Stimulated activated CD8-positive, alpha-beta memory T cell treated with anti-CD3 and anti-CD28 coated beads, Interleukin-15, amount 100 ng/mL, for 1 hour (primary cell): ENCODE data around the gene BCAR1.
"Not testable (repeated sequence)": the region's sequence is repeated elsewhere in the genome, so short reads cannot be mapped to it uniquely, and the experiment has no call there.

ENCODE experiments used
- DNase-seq: peaks from one replicate; pipeline ENCODE4 v3.0.0-alpha.2; 2020; ENCODE audit warnings: low read depth

Gene BCAR1

DNA sequence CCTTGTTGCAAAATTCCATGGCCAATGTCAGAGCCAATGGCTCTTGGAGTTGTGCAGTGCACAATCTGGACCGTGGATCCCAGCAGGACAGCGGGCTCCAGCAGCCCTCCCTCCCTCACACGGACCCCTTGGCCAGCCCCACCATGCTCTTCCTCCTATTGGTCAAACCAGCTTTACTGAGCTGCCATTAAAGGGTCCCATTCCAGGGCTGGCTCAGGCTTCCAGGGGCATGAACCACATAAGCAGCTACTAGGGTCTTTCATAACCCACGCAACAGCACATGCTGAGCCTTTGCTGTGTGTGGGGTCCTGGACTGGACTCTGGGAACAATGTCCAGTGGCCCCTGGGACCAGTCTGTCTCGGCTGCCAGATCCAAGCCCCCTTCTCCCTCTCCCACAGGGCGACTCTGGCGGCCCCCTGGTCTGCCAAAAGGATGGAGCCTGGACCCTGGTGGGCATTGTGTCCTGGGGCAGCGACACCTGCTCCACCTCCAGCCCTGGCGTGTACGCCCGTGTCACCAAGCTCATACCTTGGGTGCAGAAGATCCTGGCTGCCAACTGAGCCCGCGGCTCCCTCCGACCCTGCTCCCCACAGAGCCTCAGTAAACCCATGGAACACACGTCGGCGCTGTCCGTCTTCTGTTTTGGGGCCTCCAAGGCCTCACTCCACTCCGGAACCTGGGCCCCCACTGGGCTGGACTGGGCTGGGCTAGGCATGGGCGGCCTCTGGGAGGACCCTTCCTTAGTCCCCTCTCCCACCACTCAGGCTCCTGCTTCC, 26.9 kb downstream of the BCAR1 start:
- no peak for DNase-seq

DNA sequence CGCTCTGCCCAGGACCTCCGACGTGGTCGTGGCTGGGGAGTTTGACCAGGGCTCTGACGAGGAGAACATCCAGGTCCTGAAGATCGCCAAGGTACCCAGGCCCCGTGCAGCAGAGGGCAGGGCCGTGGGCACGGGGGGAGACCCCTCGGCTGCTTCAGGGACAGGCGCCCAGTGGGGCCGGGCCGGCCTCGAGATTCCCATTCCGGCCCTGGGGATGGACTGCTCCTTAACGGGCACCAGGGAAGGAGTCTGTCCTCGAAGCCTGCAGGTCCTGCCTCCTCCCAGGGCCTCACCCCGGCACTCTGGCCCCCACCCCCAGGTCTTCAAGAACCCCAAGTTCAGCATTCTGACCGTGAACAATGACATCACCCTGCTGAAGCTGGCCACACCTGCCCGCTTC, 28.3 kb downstream of the BCAR1 start:
- DNase-seq: not testable (repeated sequence)

DNA sequence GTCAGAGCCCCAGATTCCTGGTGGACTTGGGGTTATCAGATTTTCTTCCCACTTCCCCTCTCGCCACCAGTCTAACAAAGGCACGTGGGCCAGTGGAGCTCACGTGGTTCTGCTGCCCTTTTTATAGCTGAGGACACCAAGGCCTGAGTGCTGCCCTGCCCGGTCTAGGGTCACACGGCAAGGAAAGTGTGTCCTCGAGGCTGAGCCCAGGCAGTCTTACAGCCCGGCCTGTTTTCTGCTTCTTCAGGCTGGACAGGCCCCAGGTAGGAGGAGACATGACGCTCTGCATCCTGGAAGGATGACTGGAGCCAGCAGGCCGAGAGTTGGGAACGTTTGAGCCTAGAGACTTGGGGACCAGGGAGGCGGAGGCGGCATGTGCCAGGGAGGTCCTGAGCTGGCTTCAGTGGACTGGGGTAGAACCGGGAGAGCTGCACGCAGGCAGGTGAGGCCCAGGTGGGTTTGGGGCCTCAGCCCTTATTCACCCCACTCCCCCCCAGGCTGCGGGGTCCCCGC, 29.1 kb downstream of the BCAR1 start:
- no peak for DNase-seq

DNA sequence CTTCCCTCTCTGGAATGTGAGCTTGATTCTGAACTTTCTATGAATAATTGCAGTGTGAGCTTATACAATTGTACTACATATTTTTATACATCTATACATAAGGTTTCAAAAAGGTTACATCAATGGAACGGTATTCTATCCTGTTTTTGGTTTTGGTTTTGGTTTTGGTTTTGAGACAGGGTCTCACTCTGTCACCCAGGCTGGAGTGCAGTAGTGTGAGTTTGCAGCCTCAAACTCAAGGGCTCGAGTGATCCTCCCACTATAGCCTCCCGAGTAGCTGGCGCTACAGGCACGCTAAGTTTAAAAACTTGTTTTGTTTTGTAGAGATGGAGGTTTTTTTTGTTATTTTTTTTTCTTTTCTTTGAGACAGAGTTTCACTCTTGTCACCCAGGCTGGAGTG, 31.6 kb downstream of the BCAR1 start:
- no peak for DNase-seq

DNA sequence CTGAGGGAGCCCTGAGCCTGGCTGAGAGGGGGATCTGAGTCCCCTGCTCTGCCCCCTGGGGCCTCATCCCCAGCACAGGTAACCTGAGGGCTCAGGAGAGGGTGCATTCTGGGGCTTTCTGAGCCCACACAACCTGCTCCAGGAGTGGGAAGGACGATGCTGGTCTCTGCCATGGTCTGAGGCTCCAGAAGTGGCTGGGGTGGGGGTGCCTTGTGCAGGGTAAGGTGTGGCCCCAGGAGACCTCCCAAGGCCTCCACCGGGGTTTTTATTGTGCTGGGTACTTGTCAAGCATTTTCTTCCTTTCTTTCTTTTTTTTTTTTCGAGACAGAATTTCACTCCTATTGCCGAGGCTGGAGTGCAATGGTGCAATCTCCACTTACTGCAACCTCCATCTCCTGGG, 32.3 kb downstream of the BCAR1 start:
- no peak for DNase-seq

DNA sequence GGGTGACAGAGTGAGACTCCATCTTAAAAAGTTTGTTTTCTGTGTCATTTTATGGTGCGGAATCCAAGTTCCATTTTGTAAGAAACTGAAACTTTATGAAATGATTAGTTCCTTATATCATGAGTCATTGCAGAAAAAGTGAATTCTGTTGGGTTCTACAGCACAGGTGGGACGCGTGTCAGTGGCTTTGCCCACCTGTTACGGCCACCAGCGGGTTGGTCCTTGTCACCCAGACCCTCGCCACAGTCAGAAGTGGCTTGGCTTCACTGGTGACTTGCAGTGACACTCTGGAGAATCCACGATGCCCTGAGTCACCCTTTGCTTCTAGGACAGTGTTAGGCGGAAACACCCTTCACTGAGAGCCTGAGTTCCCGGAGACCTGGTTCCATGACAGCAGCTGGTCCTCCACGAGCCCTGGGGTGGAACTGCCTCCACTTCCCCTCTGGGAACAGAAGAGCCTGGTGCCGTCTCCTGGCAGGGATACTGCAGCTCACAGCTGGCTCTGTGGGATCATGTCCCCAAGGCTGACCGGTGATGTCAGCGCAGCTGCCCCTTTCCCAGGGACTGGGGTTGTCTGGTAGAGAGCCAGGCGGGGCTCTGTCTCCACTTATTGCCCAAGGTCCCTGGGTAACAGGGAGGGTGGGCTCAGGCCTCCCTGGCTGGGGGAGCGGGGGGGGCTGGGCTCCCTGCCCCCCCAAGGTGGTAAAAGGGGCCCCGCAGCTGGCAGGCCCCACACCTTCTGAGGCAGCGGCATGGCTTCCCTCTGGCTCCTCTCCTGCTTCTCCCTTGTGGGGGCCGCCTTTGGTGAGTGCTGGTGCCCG, 33.0 kb downstream of the BCAR1 start, which contains the start of gene CTRB1:
TSS of gene CTRB1 (plus strand) at position 733 of the 821 bp plus-strand sequence. CDS start at position 753, 20 bp downstream.
- no peak for DNase-seq

DNA sequence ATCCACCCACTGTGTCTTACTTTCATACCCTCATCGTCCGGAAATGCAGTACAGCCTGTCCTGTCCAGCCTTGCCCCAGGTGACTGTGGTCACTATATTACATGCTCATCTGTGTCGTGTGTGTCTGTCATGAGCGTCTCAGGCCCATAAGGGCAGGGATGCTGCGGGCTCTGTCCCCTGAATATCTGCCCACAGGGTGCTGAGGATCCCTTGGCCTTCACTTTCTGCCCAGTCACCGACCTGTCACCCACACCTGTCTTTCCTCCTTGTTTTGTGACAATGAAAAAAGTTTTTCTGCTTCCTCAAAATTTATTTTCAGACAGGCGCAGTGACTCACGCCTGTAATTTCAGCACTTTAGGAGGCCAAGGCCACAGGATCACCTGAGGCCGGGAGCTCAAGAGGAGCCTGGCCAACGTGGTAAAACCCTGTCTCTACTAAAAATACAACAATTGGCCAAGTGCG, 34.0 kb downstream of the BCAR1 start:
- no peak for DNase-seq

DNA sequence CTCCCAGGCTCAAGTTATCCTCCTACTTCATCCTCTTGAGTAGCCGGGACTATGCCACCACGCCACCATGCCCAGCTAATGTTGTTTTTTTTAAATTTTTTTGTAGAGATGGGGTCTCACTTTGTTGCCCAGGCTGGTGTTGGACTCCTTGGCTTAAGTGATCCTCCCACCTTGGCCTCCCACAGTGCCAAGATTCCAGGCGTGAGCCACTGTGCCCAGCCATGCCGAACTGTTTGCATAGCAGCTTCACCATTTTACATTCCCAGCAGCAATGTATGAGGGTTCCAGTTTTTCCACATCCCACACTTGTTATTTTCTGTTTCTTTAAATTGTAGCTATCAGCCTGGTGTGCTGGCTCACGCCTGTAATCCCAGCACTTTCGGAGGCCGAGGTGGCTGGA, 34.8 kb downstream of the BCAR1 start:
- no peak for DNase-seq

DNA sequence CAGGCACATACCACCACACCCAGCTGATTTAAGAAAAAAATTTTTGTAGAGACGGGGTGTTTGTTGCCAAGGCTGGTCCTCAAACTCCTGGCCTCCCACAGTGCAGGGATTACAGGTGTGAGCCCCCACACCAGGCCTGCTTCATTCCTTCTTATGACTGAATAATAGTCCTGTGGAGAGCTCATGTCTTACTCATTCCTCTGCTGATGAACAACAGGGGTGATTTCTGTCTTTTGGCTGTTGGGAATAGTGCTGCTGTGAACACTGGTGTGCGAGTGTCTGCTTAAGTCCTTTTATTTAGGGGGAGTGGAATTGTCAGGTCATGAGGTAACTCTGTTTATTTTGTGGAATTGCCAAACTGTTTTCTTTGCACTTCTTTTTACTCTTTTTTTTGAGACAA, 35.3 kb downstream of the BCAR1 start:
- DNase-seq: no peak

DNA sequence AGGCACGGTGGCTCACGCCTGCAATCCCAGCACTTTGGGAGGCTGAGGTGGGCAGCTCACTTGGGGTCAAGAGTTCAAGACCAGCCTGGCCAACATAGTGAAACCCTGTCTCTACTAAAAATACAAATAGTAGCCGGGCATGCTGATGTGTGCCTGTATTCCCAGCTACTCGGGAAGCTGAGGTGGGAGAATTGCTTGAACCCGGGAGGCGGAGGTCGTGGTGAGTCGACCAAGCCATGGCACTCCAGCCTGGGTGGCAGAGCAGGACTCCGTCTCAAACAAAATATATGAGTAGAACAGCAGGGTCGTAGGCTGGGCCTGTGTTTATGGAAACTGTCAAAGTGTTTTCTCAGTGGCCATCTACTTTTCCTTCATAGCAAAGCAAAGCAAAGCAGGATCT, 40.1 kb downstream of the BCAR1 start:
- not testable (repeated sequence) for DNase-seq

DNA sequence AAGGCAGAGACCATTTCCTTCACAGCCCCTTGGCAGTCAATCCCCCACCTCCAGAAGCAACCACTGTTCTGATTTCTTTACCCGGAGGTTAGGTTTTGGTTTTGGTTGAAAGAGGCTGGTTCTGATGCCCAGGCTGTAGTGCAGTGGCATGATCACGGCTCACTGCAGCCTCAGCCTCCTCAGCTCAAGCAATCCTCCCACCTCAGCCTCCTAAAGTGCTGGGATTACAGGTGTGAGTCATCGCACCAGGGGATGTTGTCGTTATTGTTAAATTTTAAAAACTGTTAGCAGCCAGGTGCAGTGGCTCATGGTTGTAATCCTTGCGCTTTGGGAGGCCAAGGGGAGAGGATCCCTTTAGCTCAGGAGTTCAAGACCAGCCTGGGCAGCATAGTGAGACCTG, 41.5 kb downstream of the BCAR1 start:
- DNase-seq: no peak

DNA sequence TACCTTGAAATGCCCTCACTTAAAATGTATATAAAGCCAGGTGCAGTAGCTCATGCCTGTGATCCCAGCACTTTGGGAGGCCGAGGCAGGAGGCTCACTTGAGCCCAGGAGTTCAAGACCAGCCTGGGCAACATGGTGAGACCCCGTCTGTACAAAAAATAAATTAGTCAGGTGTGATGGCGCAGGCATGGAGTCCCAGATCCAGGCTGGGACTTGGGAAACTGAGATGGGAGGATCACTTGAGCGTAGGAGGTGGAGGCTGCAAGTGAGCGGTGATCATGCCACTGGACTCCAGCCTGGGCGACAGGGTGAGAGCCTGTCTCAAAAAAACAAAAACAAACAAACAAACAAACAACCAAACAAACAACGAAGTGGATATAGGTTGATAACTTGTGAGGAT, 41.9 kb downstream of the BCAR1 start:
- not testable (repeated sequence) for DNase-seq

DNA sequence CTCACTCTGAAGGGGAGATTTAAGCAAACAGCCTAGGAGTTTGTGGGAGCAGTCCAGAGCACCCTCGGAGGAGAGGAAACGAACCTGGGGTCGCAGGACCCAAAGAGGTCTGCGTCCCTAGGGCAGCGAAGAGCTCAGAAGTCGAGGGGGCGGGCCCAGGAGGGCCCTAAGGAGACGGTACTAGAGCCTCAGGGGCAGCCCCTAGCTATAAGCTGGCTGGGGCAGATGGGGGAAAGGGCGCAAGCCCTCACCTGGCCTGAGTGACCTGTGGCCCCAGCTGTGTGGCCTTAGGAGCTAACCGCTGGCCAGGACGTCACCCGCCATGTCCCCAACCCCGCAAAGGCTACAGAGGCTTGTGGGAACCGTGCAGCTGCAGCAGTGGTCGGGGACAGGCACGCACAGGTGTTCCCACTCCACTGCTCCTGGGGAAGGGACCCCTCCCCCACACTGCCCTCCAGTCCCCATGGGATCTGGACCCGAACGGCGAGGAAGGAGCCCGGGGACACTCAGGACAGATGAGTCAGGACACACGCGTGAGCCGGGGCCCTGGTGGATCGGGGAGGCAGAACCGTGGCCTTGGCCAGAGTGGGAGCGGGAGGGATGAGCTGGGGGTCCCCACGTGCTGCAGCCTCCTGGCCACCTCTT, 42.4 kb downstream of the BCAR1 start:
- no peak for DNase-seq

DNA sequence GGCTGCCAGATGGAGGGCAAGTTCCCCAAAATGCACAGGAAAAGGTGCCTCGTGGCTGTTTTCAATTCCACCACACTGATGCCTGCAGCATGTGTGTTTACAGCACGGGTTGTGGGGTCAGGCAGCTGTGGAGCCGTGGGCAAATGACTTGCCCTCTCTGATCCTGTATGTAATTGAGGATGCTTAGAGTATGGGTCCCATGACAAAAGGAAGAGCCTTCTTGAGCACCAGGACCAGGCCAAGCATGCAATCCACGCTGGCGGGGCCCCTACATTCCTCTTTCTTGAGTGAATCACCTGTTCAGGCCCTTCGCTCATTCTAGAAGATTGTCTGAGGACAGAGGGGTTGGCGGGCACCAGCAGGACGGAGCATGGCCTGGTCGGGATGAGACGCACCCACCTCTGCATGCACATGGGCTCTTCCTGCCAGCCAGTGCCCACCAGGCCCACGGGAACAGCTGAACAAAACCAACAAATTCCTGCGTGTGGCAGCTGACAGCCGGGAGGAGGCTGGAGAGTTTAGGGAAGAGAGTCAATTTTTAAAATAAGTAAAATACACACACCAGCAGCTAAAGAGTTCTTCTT, 43.1 kb downstream of the BCAR1 start:
- no peak for DNase-seq

DNA sequence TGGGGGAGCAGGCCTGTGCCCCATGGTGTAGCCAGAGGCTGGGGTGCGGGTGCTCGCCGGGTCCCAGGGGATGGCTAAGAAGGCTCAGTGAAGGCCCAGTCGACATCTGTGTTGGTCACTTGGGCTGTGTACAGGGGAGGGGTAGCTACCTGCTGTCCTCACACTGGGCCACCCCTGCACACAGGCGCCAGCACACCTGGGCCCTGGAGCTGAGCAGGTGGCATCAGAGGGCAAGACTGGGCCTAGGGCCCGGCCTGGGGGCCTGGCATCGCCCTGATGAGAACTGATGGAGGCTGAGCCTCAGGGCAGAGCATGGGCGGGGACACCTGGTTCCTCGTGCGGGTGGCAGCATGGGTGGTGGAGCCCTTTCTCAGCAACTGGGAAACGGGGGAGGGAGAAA, 43.6 kb downstream of the BCAR1 start:
- DNase-seq: no peak

DNA sequence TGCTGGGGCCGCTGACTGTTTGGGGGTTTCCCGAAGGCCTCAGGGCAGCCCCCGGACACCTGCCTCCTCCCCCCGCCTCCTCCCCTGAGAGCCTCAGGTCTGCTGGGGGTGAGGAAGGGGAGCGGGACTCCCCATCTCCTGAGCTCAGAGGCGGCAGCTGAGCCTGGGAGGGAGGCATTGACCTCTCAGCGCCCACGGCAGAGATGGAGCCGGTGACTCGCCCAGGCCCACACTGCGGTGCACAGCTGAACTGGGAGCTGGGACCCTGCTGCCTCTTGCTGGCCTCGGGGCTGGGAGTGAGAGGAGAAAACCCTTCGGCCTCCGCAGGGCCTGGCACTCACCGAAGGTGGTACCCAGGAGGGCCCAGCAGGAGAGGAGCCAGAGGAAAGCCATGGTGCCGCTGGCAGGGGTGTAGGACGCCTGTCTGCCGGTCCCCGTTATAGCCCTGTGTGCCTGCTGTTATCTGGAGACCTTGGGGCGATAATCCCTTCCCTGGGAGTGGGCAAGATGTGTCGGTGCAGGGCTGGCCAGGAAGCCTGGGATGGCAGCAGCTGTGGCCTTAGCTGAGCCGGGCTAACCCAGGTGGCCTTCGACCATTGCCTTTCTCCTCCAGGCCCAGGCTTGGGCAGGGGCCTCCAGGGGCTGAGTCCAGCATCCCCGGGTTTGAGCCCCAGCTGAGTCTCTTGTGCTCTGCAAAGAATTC, 44.5 kb downstream of the BCAR1 start, which contains the start of gene CTRB2:
TSS of gene CTRB2 (minus strand) at position 413 of the 703 bp plus-strand sequence. CDS start at position 393, 20 bp downstream.
- DNase-seq: no peak

DNA sequence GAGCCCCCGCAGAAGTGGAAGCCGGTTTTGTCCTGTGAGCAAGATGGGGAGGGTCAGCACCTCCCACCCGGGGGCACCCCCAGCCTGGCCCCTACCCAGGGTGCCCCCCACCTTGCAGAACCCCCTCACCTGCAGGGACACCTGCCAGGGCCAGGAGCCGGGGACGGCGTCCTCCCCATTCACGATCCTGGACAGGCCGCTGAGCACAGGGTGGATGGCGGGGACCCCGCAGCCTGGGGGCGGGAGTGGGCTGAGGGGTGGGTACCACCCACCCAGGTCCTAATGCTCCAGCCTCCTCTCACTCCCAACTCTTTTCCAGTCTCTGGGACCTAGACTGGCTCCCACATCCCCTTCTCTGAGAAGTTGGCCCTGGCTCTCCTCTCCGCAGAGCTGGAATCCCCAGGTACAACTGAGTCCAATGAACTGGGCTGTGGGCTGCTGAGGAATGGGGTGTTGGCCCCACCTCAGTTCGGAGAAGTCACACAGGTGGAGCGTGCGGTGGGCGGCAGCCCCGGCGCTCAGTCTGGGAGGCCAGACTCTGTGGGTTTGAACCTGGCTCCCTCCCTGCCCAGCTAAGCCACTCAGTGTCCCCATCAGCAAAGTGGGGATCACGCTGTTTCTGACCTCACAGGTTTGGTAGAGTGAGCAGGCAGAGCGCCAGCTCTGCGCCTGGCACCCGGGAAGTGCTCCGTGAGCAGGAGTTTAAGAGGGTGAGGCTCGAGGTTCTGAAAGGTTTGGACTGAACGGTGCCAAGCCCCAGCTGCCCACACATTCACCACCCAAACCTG, 45.3 kb downstream of the BCAR1 start:
- not testable (repeated sequence) for DNase-seq

DNA sequence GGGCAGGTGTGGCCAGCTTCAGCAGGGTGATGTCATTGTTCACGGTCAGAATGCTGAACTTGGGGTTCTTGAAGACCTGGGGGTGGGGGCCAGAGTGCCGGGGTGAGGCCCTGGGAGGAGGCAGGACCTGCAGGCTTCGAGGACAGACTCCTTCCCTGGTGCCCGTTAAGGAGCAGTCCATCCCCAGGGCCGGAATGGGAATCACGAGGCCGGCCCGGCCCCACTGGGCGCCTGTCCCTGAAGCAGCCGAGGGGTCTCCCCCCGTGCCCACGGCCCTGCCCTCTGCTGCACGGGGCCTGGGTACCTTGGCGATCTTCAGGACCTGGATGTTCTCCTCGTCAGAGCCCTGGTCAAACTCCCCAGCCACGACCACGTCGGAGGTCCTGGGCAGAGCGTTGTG, 46.0 kb downstream of the BCAR1 start:
- DNase-seq: not testable (repeated sequence)

DNA sequence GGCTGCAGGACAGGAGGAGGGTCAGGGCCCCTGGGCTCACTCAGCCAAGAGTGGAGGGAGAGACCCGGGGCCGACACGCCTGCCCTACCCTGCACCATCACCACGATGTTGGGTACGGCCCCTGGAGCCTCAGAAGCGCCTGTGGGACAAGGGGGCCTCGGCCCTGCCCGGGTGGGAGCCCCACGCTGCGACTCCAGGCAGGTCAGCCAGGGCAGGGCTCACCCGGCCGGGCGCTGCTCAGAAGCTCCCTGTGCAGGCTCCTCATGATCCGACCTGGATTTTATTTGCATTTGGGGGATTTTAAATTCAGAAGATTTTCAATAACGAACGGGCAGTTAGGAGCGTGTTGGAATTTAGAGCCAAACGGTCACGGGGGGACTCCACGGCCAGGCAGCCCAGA, 46.5 kb downstream of the BCAR1 start:
- not testable (repeated sequence) for DNase-seq

DNA sequence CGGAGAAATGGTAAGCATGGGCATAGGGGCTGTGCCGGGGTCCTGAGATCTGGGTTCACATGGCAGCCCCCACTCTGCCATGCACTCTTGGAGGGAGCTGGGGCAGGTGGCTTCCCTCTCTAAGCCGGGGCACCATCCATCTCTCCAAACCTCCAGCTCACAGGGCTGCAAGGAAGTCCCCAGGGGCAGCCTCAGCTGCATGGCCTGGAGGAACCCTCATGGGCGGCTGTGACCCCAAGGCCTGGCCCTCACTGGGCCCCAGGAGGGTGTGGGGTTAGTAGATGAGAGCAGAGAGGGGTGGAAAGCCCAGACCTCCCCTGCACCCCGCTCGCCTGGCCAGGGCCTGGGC, 47.0 kb downstream of the BCAR1 start:
- DNase-seq: no peak
